K562 (cell line): Measurements from ENCODE around the gene PLEKHN1. TPM values are rescaled to one million over a fixed set of nuclear protein-coding genes. Genes with fewer than 3 reads are reported as not detected.

Experiments
- ATF7 ChIP-seq: fragments of 450-650 bp; IDR thresholded peaks from 2 replicates; pipeline ENCODE4 v1.7.1; 2014; ENCODE audit warnings: mild to moderate bottlenecking, moderate library complexity
- KAT2B ChIP-seq: IDR thresholded peaks from one replicate; pipeline ENCODE4 v1.6.1; 2012; ENCODE audit warnings: low read depth, mild to moderate bottlenecking, control low read depth, inconsistent platforms, low read length, moderate library complexity
- KDM1A ChIP-seq, 2 experiments: fragments of 450-650 bp; IDR thresholded peaks; 2 replicates each; pipeline ENCODE4 v1.6.1; 2016; ENCODE audit warnings: mild to moderate bottlenecking in 2 of 2
- KLF6 ChIP-seq: fragments of 250-450 bp; sonication (Bioruptor Pico); IDR thresholded peaks from 2 replicates; pipeline ENCODE4 v1.4.0; 2020; ENCODE audit warnings: mild to moderate bottlenecking, moderate library complexity, borderline replicate concordance
- MTA1 ChIP-seq: fragments of 450-650 bp; IDR thresholded peaks from 2 replicates; pipeline ENCODE4 v1.6.1; 2017; ENCODE audit warnings: borderline replicate concordance
- POLR2A ChIP-seq: fragments of 450-650 bp; conservative IDR thresholded peaks from 2 replicates; pipeline ENCODE4 v1.6.1; 2016
- RNF2 ChIP-seq: sonication (generic); IDR thresholded peaks from 2 replicates; pipeline ENCODE4 v1.6.1; 2016
- SP2 ChIP-seq: IDR thresholded peaks from 2 replicates; pipeline ENCODE4 v1.6.1; 2011; ENCODE audit warnings: mild to moderate bottlenecking, low read depth, low read length, moderate library complexity; ENCODE audit not compliant: poor library complexity, severe bottlenecking; ENCODE audit errors: extremely low read depth
- TCF7 ChIP-seq: sonication (generic); IDR thresholded peaks from 2 replicates; pipeline ENCODE4 v1.6.1; 2016; ENCODE audit warnings: antibody characterized with exemption, borderline replicate concordance
- TEAD4 ChIP-seq, 2 experiments: sonication (generic) in 1 of 2; formaldehyde crosslinking in 1 of 2; IDR thresholded peaks; 2 replicates each; pipeline versions ENCODE4 v1.6.1 to v1.8.0; 2012 to 2022; ENCODE audit warnings: borderline replicate concordance in 1 of 2, inconsistent platforms in 1 of 2, low read length in 1 of 2, mild to moderate bottlenecking in 1 of 2, missing genetic modification reagents in 1 of 2
- TSC22D4 ChIP-seq: fragments of 450-650 bp; IDR thresholded peaks from 2 replicates; pipeline ENCODE4 v1.6.1; 2016; ENCODE audit warnings: missing genetic modification characterization, missing biosample characterization, control low read depth
- YY1 ChIP-seq, 3 experiments: IDR thresholded peaks; 2 replicates each; pipeline ENCODE4 v1.6.1; 2011; ENCODE audit warnings: low read length in 2 of 3, mild to moderate bottlenecking in 2 of 3, moderate library complexity in 2 of 3, borderline replicate concordance in 1 of 3, control low read depth in 1 of 3, low read depth in 1 of 3; ENCODE audit not compliant: insufficient read depth in 3 of 3, insufficient replicate concordance in 2 of 3, control insufficient read depth in 1 of 3, insufficient read length in 1 of 3; ENCODE audit errors: extremely low read depth in 1 of 3
- ZBED1 ChIP-seq: IDR thresholded peaks from 2 replicates; pipeline ENCODE4 v1.6.1; 2014
- ZNF589 ChIP-seq: fragments of 200-800 bp; sonication (Bioruptor generic); IDR thresholded peaks from 2 replicates; pipeline ENCODE4 v1.6.1; 2016; ENCODE audit warnings: low read depth, missing genetic modification characterization, missing compliant biosample characterization
- polyA plus RNA-seq, 8 experiments: library from polyadenylated mRNA; depleted of rRNA in 4 of 8; stranded (reverse) in 5 of 8; unstranded in 3 of 8; fragments of >200 nt; fragmentation: Nextera tagmentation in 2 of 8; fragmentation: Illumina TruSeq in 1 of 8; extraction: Ambion mirVana in 2 of 8; extraction: Trizol in 1 of 8; gene quantifications; 2 replicates each; pipeline versions ENCODE4 v1.2.1 to v1.2.3, GENCODE V29; 2011 to 2014; ENCODE audit warnings: inconsistent platforms in 1 of 8, missing spikeins in 1 of 8
- total RNA-seq, 7 experiments: library from RNA; depleted of rRNA in 6 of 7; stranded (reverse); fragments of >200 nt in 6 of 7; fragmentation: Illumina TruSeq in 2 of 7; extraction: Trizol in 2 of 7; gene quantifications; 2 replicates each; pipeline versions ENCODE4 v1.2.1 to v1.2.3, GENCODE V29; 2011 to 2021; ENCODE audit warnings: low replicate concordance in 1 of 7
- TF ChIP-seq, protein P1 (sequence below): fragments of 450-650 bp; IDR thresholded peaks from 2 replicates; pipeline ENCODE4 v1.6.1; 2016
- TF ChIP-seq, protein P2 (sequence below): sonication (generic); formaldehyde crosslinking; IDR thresholded peaks from 2 replicates; pipeline ENCODE4 v1.8.1; 2023; ENCODE audit warnings: mild to moderate bottlenecking, missing genetic modification reagents
- TF ChIP-seq, protein P3 (sequence below): fragments of 450-650 bp; formaldehyde crosslinking; IDR thresholded peaks from 2 replicates; pipeline ENCODE4 v1.4.0; 2020; ENCODE audit warnings: mild to moderate bottlenecking, moderate library complexity
- TF ChIP-seq, protein P4 (sequence below): sonication (generic); formaldehyde crosslinking; IDR thresholded peaks from 2 replicates; pipeline ENCODE4 v1.8.0; 2022; ENCODE audit warnings: mild to moderate bottlenecking, missing genetic modification reagents
- TF ChIP-seq, protein P5 (sequence below): IDR thresholded peaks from 2 replicates; pipeline ENCODE4 v1.6.1; 2012; ENCODE audit warnings: low read depth, low read length, improper control_type of control experiment, borderline replicate concordance

Gene PLEKHN1
- total and polyA plus RNA-seq, 9 of the 15 experiments (the other 6 are each of a cell fraction or from before 2014, with no cell fraction given), result 0.07 to 1.5 (median 0.13) TPM; not detected in 2

DNA sequence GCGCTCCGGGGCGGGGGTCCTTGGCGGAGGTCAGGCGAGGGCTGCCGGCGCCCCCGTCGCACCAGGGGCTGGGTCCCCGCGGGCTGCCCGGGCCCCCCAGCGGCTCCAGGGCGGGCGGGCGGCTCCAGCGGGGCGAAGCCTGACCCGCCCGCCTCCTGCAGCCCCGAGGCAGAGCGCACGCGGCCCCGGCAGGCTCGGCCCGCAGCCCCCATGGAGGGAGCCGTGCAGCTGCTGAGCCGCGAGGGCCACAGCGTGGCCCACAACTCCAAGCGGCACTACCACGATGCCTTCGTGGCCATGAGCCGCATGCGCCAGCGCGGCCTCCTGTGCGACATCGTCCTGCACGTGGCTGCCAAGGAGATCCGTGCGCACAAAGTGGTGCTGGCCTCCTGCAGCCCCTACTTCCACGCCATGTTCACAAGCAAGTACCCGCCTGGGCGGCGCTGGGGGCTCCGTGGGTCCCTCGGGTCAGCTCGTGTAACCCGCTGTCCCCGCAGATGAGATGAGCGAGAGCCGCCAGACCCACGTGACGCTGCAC lies 5.1 kb upstream of the PLEKHN1 start (continued):
- TF ChIP-seq, protein P1, sequence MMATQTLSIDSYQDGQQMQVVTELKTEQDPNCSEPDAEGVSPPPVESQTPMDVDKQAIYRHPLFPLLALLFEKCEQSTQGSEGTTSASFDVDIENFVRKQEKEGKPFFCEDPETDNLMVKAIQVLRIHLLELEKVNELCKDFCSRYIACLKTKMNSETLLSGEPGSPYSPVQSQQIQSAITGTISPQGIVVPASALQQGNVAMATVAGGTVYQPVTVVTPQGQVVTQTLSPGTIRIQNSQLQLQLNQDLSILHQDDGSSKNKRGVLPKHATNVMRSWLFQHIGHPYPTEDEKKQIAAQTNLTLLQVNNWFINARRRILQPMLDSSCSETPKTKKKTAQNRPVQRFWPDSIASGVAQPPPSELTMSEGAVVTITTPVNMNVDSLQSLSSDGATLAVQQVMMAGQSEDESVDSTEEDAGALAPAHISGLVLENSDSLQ, result no peak
- TF ChIP-seq, protein P2, sequence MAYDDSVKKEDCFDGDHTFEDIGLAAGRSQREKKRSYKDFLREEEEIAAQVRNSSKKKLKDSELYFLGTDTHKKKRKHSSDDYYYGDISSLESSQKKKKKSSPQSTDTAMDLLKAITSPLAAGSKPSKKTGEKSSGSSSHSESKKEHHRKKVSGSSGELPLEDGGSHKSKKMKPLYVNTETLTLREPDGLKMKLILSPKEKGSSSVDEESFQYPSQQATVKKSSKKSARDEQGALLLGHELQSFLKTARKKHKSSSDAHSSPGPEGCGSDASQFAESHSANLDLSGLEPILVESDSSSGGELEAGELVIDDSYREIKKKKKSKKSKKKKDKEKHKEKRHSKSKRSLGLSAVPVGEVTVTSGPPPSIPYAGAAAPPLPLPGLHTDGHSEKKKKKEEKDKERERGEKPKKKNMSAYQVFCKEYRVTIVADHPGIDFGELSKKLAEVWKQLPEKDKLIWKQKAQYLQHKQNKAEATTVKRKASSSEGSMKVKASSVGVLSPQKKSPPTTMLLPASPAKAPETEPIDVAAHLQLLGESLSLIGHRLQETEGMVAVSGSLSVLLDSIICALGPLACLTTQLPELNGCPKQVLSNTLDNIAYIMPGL (CRISPR knock-in tag), result 0 out of 2 replicates have a peak, but pooled peaks have one; percentile 49
- TF ChIP-seq MTA1 (no peak), ATF7 (no peak), KAT2B (no peak), POLR2A (no peak), KLF6 (no peak), ZNF589 (CRISPR knock-in tag) (no peak), TCF7 (no peak), KDM1A (IDR thresholded peaks at IDR 0.05) (no peak), TEAD4 (IDR thresholded peaks at IDR 0.05; ENCODE audit: low read length) (0 out of 2 replicates have a peak, but pooled peaks have one; percentile 10), TEAD4 (CRISPR knock-in tag; IDR thresholded peaks at IDR 0.05; ENCODE audit: borderline replicate concordance) (peak; percentile 68; the same call in 1 of the 2 replicates), RNF2 (peak; percentile 57; the same call in 1 of the 2 replicates), SP2 (no peak), TSC22D4 (tag) (no peak), ZBED1 (no peak), YY1 (IDR thresholded peaks at IDR 0.05; ENCODE audit: borderline replicate concordance in 1 of 3, control insufficient read depth in 1 of 3, extremely low read depth in 1 of 3, insufficient read depth in 3 of 3, insufficient read length in 1 of 3, insufficient replicate concordance in 2 of 3, low read depth in 1 of 3, low read length in 2 of 3) (peak in 1 of 3 experiments; percentile 44)
- TF ChIP-seq, protein P3, sequence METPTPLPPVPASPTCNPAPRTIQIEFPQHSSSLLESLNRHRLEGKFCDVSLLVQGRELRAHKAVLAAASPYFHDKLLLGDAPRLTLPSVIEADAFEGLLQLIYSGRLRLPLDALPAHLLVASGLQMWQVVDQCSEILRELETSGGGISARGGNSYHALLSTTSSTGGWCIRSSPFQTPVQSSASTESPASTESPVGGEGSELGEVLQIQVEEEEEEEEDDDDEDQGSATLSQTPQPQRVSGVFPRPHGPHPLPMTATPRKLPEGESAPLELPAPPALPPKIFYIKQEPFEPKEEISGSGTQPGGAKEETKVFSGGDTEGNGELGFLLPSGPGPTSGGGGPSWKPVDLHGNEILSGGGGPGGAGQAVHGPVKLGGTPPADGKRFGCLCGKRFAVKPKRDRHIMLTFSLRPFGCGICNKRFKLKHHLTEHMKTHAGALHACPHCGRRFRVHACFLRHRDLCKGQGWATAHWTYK (CRISPR knock-in tag), result peak; percentile 86; the same call in 1 of the 2 replicates
- TF ChIP-seq, protein P4, sequence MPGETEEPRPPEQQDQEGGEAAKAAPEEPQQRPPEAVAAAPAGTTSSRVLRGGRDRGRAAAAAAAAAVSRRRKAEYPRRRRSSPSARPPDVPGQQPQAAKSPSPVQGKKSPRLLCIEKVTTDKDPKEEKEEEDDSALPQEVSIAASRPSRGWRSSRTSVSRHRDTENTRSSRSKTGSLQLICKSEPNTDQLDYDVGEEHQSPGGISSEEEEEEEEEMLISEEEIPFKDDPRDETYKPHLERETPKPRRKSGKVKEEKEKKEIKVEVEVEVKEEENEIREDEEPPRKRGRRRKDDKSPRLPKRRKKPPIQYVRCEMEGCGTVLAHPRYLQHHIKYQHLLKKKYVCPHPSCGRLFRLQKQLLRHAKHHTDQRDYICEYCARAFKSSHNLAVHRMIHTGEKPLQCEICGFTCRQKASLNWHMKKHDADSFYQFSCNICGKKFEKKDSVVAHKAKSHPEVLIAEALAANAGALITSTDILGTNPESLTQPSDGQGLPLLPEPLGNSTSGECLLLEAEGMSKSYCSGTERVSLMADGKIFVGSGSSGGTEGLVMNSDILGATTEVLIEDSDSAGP (CRISPR knock-in tag), result no peak
- TF ChIP-seq, protein P5, sequence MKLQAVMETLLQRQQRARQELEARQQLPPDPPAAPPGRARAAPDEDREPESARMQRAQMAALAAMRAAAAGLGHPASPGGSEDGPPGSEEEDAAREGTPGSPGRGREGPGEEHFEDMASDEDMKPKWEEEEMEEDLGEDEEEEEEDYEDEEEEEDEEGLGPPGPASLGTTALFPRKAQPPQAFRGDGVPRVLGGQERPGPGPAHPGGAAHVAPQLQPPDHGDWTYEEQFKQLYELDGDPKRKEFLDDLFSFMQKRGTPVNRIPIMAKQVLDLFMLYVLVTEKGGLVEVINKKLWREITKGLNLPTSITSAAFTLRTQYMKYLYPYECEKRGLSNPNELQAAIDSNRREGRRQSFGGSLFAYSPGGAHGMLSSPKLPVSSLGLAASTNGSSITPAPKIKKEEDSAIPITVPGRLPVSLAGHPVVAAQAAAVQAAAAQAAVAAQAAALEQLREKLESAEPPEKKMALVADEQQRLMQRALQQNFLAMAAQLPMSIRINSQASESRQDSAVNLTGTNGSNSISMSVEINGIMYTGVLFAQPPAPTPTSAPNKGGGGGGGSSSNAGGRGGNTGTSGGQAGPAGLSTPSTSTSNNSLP, result no peak
